HG03064 (cell line): ENCODE measurements around the gene BICDL1.
"Not testable (repeated sequence)": the region's sequence is repeated elsewhere in the genome, so short reads cannot be mapped to it uniquely, and the experiment has no call there.

ENCODE experiments used
- ATAC-seq: cut with Tn5 transposase; IDR thresholded peaks from one replicate; pipeline ENCODE4 v1.9.1; 2021; ENCODE audit warnings: low read depth; ENCODE audit not compliant: unreplicated experiment

The BICDL1 gene, protein sequence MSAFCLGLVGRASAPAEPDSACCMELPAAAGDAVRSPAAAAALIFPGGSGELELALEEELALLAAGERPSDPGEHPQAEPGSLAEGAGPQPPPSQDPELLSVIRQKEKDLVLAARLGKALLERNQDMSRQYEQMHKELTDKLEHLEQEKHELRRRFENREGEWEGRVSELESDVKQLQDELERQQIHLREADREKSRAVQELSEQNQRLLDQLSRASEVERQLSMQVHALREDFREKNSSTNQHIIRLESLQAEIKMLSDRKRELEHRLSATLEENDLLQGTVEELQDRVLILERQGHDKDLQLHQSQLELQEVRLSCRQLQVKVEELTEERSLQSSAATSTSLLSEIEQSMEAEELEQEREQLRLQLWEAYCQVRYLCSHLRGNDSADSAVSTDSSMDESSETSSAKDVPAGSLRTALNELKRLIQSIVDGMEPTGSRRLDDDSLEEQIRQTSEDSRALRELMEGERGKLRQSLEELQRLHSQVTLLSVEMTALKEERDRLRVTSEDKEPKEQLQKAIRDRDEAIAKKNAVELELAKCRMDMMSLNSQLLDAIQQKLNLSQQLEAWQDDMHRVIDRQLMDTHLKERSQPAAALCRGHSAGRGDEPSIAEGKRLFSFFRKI

DNA sequence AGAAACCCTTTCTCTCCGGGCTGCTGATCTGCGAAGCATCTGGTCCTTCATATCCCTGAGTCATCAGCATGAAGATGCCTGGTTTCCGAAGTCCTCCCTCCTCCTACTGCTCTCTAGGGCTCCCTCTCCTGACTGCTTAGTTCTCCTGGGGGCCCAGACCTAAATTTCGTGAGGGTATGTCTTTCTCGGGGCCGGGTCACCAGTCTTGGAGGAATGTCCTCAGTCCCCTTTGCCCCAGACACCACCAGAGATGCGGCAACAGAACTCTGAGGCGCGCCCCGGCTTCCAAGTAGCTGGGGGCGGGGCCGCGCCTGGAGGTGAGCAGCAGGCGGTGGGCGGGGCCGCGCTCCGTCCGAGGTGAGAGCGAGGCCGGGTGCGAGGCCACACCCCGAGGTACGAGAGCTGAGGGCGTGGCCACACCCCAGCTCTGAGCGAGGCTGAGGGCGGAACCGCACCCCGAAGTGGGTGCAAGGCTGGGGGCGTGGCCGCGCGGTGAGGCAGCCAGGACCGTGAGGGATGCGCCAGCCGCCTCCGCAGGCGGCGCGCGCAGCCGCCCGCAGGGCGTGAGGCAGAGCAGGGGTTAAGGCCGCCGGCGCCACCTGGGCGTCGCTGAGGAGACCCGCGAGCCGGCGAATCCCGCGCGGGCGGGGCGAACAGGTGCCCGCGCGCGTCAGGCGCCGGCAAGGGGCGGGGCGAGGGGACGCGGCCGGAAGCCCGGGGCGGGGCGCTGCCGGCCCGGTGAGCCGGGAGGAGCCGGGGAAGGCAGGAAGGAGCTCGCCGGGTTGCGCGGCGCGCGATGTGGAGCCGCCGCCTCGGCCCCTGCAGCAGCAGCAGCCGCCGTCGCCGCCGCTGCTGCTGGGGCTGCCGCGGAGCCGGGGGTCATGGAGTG lies at the start of gene BICDL1:
Gene BICDL1, plus strand, starts transcription at position 765 of the 889 bp plus-strand sequence. CDS start 633 bp downstream, outside the sequence.
- peak; percentile 78 for ATAC-seq

DNA sequence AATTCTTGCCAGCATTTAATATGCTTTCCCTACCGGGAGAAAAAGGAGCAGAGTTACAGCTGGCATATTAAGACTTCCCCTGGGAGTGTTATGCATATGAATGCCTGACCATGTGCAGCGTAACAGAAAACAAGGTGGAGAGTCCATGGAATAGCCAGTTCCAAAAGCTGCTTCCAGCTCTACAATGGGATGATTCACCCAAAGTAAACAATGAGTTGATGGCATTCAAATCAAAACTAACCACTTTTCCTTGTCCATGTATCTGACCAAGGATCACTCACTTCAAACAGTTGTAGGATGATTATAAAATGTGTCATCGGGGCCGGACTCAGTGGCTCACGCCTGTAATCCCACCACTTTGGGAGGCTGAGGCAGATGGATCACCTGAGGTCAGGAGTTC lies 48.1 kb upstream of the BICDL1 start:
- ATAC-seq, result no peak

DNA sequence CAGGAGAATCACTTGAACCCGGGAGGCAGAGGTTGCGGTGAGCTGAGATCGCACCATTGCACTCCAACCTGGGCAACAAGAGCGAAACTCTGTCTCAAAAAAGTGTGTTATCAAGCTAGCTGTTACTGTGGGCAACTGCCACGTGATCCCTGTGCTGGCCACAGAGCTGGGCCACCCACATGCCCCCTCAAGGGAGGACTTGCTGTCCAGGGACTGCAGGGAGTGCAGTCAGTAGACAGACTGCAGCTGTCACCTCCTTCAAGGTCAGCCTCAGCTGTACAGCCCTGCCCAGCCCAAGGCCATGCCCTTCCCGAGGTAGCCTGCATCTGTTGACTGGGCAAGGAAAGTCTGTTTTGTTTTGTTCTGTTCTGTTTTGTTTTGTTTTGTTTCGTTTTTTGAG lies 46.6 kb upstream of the BICDL1 start:
- no peak for ATAC-seq

DNA sequence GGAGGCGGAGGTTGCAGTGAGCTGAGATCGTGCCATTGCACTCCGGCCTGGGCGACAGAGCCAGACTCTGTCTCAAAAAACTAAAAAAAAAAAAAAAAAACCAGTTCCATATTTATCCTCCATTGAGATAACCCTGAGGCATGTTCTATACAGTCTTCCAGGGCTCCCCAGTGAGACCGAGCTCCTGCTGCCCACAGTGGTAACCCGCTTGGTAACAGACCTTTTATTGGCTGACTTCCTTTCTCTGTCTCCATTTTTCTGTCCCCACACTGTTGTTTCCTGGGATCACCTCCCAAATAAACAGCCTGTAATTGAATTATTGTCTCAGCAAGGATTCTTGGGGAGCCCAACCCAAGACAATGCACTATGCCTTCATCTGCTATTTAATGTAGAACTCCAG lies 42.8 kb upstream of the BICDL1 start:
- ATAC-seq, result no peak

DNA sequence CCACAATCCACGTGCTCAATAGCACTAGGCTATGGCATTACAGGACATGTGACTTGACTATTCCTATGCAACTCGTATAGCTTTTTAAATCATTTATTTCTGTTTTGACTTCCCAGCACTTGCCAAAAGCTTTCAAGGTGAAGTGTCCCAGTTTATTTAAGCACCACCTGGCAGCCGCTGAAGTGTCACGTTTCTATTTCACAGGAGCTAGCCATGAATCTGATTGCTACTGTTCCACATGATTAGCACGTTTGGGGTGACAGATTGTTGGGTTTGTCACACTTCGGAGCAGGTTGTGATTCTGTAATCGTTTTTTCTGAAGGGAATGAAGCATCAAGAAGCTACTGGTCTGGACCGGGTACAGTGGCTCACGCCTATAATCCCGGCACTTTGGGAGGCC lies 39.9 kb upstream of the BICDL1 start:
- ATAC-seq, result no peak

DNA sequence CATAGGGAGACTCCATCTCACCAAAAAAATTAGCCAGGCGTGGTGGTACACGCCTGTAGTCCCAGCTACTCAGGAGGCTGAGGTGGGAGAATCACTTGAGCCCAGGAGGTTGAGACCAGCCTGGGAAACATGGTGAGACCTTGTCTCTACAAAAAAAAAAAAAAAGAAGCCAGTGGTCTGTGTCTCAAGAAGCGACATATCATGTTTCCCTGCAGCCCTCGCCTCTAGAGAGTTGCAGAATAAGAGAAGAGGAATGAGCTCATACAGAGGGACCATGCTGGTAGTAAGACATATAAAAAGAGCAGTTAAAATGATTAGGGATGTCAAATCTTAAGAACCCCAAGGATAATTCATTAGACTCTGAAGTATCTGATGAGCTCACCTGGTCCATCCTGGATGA lies 39.4 kb upstream of the BICDL1 start:
- ATAC-seq, result no peak

DNA sequence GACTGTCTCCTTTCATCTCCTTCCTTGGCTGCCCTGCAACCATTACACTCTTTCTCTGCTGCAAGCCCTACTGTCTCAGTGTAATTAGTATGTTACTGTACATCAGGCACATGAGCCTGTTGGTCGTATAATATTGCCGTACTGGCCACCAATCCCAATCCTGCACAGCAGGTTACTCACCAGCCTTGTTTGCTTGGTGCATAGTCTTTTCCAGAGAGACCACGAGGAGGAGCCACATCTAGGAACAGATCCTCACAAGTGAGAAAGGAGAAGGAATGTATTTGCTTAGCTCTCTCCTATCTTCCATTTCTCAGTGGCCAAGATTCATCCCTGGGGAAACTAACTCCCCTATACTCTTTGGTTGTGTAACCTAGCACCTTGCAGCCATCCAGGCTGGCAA lies 33.0 kb upstream of the BICDL1 start:
- no peak for ATAC-seq

DNA sequence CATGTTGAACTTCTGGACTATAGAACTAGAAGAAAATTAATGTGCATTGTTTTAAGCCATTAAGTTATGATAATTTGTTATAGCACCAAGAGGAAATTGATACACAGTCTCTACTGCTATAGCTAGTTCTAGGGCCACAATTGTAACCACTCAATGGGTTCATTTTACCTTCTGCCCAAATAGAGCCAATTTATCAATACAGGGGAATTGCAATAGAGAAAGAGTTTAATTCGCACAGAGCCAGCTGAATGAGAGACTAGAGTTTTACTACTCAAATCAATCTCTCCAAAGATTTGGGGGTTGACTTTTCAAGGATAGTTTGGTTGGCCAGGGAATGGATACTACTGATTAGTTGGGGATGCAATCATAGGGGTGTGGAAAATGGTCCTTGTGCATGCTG lies 31.9 kb upstream of the BICDL1 start:
- no peak for ATAC-seq

DNA sequence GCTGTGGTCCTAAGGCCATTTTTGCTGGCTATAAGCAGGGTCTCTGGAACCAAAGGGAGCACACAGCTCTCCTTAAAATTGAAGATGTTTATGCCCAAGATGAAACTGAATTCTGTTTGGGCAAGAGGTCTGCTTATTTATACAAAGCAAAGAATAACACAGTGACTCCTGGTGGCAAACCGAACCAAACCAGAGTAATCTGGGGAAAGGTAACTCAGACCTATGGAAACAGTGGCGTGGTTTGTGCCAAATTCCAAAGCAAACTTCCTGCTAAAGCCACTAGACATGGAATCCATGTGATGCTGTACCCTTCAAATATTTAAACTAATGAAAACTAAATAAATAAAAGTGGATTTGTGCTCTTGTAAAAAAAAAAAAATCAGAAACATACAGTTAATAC lies 29.6 kb upstream of the BICDL1 start:
- no peak for ATAC-seq

DNA sequence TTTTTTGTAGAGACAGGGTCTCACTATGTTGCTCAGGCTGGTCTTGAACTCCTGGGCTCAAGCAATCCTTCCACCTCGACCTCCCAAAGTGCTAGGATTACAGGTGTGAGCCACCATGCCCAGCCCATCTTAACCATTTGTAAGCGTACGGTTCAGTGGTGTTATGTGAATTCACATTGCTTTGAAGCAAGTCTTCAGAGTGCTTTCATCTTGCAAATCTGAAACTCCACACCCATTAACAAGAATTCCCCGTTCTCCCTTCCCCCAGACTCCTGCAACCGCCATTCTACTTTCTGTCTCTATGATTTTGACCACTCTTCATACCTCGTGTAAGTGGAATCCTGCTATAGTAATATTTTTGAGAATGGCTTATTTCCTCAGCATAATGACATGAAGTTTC lies 24.9 kb upstream of the BICDL1 start:
- no peak for ATAC-seq

DNA sequence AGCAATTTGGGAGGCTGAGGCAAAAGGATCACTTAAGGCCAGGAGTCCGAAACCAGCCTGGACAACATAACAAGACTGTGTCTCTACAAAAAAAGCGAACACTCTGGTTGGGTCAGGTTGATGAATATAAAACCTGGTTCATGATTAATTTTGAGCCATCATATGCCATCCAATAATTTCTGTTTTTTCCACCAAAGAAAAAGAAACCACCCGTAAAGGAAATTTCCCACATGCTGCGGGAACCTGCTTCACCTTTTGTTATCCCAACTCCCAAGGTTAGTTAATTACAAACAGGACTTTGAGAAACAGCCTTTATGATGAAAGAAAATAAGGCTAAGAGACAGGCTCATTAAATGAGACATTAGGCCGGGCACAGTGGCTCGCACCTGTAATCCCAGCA lies 24.1 kb upstream of the BICDL1 start:
- no peak for ATAC-seq

DNA sequence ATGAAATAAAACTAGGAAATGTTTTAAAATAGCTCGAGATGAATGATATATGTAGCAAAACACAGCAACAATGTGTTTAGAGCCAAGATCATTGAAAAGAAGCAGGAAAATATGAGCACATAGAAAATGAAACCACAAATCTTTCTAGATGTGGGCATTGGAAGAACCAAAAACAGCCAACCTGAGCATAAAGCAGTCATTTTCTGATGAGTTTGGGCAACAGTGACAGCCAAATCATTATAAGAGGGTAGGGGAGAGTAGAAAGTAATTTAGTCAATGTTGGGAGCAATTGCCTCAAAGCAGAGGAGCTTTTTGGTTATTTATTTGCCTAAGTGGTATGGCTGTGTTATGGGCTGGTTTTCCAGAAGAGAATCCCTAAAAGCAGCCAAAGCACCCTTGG lies 8.8 kb upstream of the BICDL1 start:
- ATAC-seq, result no peak

DNA sequence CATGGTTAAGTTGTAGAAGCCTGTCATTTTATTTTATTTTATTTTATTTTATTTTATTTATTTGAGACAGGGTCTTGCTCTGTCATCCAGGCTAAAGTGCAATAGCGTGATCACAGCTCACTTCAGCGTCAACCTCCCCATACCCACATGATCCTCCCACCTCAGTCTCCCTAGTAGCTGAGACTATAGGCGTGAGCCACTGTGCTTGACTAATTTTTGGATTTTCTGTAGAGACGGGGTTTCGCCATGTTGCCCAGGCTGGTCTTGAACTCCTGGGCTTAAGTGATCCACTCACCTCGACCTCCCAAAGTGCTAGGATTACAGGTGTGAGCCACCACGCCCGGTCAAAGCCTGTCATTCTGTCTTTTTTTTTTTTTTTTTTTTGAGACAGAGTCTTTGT lies 8.3 kb upstream of the BICDL1 start:
- not testable (repeated sequence) for ATAC-seq

DNA sequence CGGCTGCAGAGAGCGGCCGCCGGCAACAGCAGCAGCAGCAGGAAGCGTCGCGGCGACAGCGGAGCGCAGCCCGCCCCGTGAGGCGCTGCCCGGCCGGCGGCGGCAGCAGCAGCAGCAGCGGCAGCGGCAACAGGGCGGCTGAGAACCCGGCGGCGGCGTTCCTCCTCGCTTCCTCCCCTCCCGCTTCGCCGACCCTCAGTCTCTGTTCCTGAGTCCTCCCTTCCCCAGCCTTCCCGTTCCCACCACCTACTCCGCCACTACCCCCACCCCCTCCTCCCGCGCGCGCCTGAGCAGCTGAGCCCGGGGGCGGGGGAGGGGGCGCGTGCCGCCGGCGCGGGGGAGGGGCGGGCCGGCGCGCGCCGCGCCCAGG lies 310 bp downstream of the BICDL1 start:
- peak; percentile 23 for ATAC-seq

DNA sequence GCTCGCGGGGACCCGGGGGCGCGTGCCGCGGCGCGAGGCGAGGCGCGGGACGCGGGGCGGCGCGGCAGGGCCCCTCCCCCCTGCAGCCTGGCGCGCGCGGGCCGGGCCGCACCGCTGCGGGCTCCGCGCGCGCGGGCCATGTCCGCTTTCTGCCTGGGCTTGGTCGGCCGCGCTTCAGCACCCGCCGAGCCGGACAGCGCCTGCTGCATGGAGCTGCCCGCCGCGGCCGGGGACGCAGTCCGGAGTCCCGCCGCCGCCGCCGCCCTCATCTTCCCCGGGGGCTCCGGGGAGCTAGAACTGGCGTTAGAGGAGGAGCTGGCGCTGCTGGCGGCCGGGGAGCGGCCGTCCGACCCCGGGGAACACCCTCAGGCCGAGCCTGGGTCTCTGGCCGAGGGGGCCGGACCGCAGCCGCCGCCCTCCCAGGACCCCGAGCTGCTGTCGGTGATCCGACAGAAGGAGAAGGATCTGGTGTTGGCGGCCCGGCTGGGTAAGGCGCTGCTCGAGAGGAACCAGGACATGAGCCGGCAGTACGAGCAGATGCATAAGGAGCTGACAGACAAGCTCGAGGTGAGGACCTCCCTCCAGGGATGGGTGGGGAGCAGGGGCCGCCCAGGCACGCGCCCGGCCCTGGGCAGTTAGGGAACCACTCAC lies 820 bp downstream of the BICDL1 start:
- ATAC-seq, result no peak

DNA sequence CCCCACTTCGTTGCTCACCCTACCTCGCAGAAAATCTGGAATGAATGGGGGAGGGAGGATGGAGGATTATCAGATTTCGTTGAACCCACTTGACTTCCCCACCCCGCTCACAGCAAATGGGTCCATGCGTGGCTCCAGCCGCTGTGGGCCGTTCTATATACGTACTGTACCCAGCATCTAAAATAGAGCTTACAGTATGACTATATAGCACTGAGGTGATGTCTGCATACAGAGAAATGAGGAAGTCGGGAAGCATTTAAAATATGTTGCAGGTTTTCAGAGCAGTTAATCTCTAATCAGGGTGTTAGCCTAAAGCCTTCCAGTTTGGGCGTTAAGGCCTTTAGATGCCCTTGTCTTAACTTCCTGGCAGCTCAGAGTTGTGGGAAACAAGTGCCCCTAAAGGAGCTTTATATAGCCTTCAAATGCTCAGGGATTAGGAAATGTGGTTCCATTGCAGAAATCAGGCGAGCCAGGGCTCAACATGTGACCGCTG lies 1.4 kb downstream of the BICDL1 start:
- ATAC-seq, result no peak

DNA sequence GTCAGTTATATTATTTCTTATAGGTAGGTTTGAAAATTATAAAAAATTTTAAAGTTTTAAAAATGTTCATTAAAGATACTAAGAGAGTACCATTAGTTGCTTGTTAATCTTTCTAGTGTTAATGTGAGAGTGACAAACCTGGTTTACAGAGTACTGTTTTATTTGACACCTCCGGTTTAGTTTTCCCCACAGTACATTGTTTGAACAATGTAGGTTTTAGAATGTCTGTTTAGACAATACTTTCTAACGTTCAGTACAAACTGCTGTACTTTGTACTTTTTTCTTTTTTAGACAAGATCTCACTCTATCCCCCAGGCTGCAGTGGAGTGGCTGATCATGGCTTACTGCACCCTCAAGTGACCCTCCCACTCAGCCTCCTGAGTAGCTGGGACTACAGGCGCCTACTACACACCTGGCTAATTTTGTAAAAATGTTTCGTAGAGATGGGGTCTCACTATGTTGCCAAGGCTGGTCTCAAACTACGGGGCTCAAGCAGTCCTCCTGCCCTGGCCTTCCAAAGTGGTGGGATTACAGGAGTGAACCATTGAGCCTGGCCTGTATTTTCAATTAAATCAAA lies 3.2 kb downstream of the BICDL1 start:
- ATAC-seq, result no peak

DNA sequence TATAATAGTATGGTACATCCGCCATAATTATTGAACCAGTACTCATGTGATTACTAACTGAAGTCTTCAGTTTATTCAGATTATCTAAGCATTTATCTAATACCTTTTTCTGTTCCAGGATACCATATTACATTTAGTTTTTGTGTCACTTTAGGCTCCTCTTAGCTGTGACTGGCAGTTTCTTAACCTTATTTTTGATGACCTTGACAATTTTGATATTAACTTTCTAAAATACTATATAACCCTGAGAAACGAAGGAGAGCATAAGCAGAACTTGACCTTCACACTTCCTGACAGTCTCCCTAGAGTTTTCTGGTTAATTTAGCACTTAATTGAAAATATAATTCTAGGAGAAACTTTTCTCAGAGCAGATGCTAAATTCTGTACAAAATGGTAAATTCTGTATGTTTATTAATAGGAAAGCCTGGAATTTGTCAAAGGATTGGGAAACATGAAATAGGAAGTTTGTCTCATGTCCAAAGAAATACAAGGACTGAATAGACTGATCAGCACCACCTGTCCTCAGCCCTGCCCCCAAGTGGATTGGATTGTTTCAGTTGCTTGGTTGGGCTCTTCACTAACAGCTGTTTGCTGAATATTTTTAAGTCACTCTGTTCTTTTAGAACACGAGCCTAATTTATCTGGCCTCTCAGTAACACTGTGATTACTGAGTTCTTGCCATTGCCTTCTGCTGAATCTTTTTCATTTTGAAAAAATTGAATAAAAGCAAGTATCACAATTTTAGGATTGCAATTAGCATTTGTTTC lies 6.0 kb downstream of the BICDL1 start:
- ATAC-seq, result no peak

DNA sequence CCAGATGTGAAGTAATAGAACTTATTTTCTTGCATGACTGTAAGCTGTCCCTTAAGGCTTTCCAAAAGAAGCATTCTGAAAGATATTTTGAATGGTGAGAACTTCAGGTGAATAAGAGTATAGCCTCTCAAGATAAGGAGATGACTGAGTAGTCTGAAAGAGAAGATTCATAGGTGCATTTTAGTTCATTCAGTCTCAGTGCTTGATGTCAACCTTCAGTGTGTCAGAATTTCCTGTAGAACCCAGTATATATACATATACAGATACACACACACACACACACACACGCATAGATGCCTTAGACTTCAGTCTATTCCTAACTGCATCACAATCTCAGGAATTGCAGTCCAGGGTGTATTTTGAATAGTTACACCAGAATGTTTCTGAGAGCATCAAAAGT lies 7.4 kb downstream of the BICDL1 start:
- ATAC-seq, result no peak
